Measurements from ENCODE around the gene CCNC. TPM values are rescaled to one million over a fixed set of nuclear protein-coding genes. Genes with fewer than 3 reads are reported as not detected.

Gene CCNC, protein sequence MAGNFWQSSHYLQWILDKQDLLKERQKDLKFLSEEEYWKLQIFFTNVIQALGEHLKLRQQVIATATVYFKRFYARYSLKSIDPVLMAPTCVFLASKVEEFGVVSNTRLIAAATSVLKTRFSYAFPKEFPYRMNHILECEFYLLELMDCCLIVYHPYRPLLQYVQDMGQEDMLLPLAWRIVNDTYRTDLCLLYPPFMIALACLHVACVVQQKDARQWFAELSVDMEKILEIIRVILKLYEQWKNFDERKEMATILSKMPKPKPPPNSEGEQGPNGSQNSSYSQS
- polyA plus RNA-seq (2012; ENCODE audit: missing spikeins): 81.0 TPM

DNA sequence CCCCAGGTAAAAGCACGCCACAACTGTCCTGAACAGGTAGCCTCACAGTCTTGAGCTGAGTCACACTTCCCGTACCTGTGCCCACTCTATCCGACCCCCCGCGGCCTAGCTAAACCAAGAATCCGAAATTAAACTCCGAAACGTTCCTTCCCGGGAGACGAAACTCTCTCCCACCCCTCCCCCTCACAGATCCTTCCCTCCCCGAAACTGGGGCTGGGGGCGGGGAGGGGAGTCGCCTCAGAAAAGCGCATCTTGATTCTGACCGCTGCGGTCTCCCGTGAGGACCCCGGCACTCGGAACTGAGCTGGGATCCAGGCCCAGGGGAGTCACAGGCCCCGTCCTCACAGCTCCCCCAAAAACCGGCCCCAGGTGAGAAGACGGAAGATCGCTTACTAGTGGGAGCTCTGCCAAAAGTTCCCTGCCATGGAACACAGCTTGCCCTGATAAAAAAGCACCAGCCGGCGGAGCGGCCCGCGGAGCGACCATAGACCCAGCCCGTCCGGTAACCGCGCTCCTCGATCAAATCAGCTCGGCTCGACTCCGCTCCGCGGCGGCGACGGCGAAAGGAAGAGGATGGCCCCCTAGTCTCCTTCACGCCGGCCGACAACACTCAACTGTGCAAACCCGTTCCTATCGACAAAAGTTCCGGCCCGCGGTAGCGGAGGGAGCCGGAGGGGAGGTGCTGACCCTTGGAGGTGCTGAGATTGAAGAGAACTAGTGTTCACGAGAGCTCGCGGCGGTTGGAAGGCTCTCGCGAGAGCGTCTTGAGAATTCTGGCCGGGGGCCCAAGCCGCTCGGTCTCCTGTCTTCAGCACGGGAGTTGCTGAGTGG, at the start of gene CCNC:
Gene CCNC (minus strand): TSS at position 558 of the 831 bp plus-strand sequence. CDS start 133 bp downstream, at position 425.
- peak; percentile 98 for FAIRE-seq
- TF ChIP-seq TAF1 (IDR thresholded peaks at IDR 0.05; ENCODE audit: borderline replicate concordance, low read depth, low read length) (peak; percentile 98), POLR2A (IDR thresholded peaks at IDR 0.05; ENCODE audit: low read depth, low read length) (peak; percentile 97), POLR2AphosphoS5 (IDR thresholded peaks at IDR 0.05; ENCODE audit: low read depth, low read length) (peak; percentile 97)
- DNase-seq (ENCODE audit: insufficient read length): peak; percentile 78

DNA sequence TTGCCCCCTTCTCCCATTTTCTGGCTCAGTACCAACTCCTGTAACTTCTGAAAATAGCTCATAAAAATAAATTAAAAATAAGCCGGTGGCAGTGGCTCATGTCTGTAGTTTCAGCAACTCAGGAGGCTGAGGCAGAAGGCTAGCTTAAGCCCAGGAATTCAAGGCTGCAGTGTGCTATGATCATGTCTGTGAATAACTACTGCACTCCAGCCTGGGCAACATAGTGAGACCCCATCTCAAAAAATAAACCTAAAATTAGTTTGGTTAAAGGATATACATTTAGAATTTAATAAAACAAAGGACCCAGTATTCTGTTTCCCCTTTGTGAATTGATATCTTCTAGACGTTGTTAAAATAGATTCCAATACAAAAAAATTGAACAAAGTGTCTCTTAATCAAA, 48.7 kb upstream of the CCNC start:
- no peak for FAIRE-seq
- TF ChIP-seq POLR2AphosphoS5 (IDR thresholded peaks at IDR 0.05; ENCODE audit: low read depth, low read length): no peak
- no peak for TF ChIP-seq TAF1 (IDR thresholded peaks at IDR 0.05; ENCODE audit: borderline replicate concordance, low read depth, low read length)

DNA sequence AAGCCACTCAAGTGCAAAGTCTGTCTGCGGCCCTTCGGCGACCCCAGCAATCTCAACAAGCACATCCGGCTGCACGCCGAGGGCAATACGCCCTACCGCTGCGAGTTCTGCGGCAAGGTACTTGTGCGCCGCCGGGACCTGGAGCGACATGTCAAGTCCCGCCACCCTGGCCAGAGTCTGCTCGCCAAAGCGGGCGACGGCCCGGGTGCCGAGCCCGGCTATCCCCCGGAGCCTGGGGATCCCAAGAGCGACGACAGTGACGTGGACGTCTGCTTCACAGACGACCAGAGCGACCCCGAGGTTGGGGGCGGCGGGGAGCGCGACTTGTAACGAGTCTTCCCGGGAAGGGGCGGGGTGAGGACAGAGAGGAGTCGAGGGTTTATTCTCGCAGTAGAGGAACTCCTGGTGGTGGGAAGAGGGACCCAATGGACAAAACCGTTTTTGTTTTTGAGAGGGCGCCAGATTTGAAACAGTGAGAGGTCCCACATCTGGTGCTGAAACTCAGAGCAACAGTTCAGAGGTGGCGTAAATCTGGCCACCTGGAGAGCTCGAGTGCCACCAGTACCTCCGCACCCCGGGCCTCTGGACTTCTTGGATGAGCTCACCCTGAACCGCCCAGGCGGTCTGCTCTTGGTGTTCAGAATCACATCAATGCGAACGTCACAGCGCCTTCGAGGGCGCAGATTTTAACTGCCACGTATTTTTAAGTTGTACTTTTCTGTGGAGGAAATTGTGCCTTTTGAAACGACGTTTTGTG, 46.1 kb upstream of the CCNC start:
- FAIRE-seq: peak; percentile 67
- DNase-seq (ENCODE audit: insufficient read length): no peak
- no peak for TF ChIP-seq TAF1 (IDR thresholded peaks at IDR 0.05; ENCODE audit: borderline replicate concordance, low read depth, low read length)
- no peak for TF ChIP-seq POLR2AphosphoS5 (IDR thresholded peaks at IDR 0.05; ENCODE audit: low read depth, low read length)
- no peak for TF ChIP-seq POLR2A (IDR thresholded peaks at IDR 0.05; ENCODE audit: low read depth, low read length)

More for the DNA sequence above, 48.7 kb upstream of the CCNC start:
- DNase-seq (ENCODE audit: insufficient read length): no peak

DNA sequence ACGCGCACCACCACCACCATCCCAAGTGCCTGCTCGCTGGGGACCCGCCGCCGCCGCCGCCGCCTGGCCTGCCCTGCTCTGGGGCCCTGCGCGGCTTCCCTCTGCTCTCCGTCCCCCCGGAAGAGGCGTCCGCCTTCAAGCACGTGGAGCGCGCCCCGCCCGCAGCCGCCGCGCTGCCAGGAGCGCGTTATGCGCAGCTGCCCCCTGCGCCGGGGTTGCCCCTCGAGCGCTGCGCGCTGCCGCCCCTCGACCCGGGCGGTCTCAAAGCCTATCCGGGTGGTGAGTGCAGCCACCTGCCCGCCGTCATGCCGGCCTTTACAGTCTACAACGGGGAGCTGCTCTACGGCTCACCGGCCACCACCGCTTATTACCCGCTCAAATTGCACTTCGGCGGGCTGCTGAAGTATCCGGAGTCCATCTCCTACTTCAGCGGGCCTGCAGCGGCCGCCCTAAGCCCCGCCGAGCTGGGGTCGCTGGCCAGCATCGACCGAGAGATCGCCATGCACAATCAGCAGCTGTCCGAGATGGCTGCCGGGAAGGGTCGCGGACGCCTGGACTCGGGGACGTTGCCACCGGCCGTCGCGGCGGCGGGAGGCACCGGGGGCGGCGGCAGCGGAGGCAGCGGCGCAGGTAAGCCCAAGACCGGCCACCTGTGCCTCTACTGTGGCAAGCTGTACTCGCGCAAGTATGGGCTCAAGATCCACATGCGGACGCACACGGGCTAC, 45.4 kb upstream of the CCNC start:
- FAIRE-seq (peak; percentile 40), DNase-seq (ENCODE audit: insufficient read length) (peak; percentile 44)
- TF ChIP-seq POLR2A (IDR thresholded peaks at IDR 0.05; ENCODE audit: low read depth, low read length) (no peak), POLR2AphosphoS5 (IDR thresholded peaks at IDR 0.05; ENCODE audit: low read depth, low read length) (no peak), TAF1 (IDR thresholded peaks at IDR 0.05; ENCODE audit: borderline replicate concordance, low read depth, low read length) (no peak)

DNA sequence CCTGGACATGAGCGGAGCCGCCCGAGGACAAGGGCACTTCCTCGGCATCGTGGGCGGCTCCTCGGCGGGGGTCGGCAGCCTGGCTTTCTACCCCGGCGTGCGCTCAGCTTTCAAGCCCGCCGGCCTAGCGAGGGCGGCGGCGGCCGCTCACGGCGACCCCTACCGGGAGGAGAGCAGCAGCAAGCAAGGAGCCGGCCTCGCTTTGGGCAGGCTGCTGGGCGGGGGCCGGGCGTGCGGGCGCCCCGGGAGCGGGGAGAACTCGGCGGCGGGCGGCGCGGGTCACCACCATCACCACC, 44.9 kb upstream of the CCNC start:
- TF ChIP-seq POLR2AphosphoS5 (IDR thresholded peaks at IDR 0.05; ENCODE audit: low read depth, low read length) (no peak), TAF1 (IDR thresholded peaks at IDR 0.05; ENCODE audit: borderline replicate concordance, low read depth, low read length) (no peak), POLR2A (IDR thresholded peaks at IDR 0.05; ENCODE audit: low read depth, low read length) (no peak)

DNA sequence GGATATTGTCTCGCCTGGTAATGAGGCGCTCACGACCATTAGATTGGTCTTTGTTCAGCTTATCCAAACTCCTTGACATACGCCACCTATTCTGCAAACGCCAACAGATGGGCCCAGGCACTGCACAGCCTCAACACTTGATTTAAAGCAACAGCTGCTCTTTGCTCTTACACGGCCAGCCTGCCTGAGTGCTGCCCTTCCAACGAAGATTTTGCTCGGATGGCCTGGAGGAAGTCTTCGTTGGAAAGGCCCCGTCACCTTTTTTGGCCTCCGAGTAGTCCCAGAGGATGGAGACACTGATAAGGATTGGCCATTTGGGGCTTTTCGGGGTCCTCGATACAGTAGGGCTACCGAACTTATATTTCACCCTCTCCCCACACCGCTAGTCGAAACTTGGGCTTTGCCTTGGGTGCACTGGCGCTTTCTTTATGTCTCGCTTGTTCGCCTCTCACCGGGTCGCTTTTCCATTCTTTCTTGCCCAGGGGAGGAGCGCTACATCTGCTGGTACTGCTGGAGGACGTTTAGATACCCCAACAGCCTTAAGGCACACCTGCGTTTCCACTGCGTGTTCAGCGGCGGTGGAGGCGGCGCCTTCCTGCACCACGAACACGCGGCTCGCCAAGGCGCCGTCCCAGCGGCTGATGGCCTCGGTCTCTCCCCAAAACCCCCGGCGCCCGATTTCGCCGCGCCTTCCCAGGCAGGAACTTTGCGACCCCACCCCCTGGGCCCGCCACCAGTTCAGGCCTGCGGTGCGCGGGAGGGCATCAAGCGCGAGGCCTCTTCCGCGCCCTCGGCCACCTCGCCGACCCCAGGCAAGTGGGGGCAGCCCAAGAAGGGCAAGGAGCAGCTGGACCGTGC, 44.3 kb upstream of the CCNC start:
- FAIRE-seq (no peak), DNase-seq (ENCODE audit: insufficient read length) (no peak)
- TF ChIP-seq POLR2A (IDR thresholded peaks at IDR 0.05; ENCODE audit: low read depth, low read length) (no peak), TAF1 (IDR thresholded peaks at IDR 0.05; ENCODE audit: borderline replicate concordance, low read depth, low read length) (no peak), POLR2AphosphoS5 (IDR thresholded peaks at IDR 0.05; ENCODE audit: low read depth, low read length) (no peak)

More for the DNA sequence above, 44.9 kb upstream of the CCNC start:
- DNase-seq (ENCODE audit: insufficient read length) (peak; percentile 46), FAIRE-seq (no peak)

DNA sequence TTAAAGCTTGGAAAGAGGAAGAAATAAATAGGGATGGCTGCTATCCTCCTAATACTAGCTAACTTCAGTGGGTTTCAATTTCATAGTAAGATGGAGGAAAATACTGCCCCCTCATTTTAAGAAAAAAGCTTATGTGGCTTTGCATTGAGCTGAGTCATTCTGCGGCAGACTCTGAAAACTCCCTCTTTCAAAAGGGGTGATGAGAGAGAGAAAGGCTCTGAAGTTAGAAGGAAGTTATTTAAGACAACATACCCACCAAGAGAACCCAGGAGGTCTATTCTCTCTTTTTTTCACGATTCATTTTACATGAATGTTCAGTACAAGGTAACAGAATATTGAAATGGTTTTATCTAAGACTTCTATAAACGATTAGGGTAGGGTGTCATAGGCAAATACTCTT, 42.7 kb upstream of the CCNC start:
- DNase-seq (ENCODE audit: insufficient read length) (no peak), FAIRE-seq (peak; percentile 84)
- TF ChIP-seq POLR2A (IDR thresholded peaks at IDR 0.05; ENCODE audit: low read depth, low read length): no peak
- TF ChIP-seq TAF1 (IDR thresholded peaks at IDR 0.05; ENCODE audit: borderline replicate concordance, low read depth, low read length): no peak
- no peak for TF ChIP-seq POLR2AphosphoS5 (IDR thresholded peaks at IDR 0.05; ENCODE audit: low read depth, low read length)

DNA sequence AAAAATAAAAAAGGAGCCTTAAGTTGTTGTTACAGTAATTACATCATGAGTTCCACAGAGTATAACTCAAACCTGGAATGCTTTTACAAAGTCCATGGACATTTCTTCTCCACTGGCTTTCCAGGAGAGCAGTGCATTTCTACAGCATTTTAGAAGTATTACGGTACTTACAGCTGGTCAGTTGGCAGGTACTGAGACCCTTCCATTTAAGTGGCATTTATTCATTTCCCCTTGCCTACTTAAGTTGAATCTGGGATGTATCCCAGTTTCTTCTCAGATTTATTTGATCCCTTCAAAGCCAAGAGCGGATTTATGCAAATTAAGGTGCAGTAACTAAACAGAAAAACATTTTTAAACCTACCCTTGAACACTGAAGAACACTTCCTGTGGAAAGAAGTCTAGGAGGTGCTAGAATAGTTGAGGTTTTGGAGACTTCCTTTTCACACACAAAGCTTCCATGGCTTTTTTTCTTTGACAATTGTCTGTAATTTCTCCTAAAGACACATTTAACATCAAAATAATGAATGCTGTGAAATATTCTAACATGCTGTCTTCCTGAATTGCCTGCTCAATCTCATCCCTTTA, 41.5 kb upstream of the CCNC start:
- DNase-seq (ENCODE audit: insufficient read length): no peak
- TF ChIP-seq POLR2A (IDR thresholded peaks at IDR 0.05; ENCODE audit: low read depth, low read length) (no peak), TAF1 (IDR thresholded peaks at IDR 0.05; ENCODE audit: borderline replicate concordance, low read depth, low read length) (no peak), POLR2AphosphoS5 (IDR thresholded peaks at IDR 0.05; ENCODE audit: low read depth, low read length) (no peak)
- FAIRE-seq: peak; percentile 27

DNA sequence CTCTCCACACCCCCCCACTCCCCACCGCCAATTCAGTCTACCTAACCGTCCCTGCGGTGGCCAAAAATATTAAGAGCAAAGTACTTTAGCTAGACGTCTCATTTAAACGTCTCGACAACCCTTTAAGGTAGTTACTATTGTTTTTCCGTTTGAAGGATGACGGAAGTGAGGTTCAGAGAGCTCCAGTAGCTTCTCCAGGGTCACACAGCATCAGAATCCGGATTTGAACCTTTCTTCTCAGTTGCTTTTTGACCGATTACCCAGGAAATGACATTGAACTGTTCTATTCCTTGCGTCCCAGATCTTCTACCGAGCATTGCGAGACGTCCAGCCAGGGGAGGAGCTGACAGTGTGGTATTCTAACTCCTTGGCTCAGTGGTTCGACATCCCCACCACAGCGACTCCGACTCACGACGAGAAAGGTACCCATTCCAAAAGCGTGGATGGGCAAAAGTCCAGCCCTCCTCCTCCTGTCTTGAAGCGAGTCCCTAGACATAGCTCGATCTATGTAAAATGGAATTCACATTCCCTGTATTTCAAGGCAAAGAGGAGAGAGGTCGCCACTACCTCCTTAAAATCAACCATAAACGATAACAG, 40.5 kb upstream of the CCNC start:
- DNase-seq (ENCODE audit: insufficient read length) (no peak), FAIRE-seq (peak; percentile 36)
- no peak for TF ChIP-seq POLR2A (IDR thresholded peaks at IDR 0.05; ENCODE audit: low read depth, low read length)
- no peak for TF ChIP-seq POLR2AphosphoS5 (IDR thresholded peaks at IDR 0.05; ENCODE audit: low read depth, low read length)
- TF ChIP-seq TAF1 (IDR thresholded peaks at IDR 0.05; ENCODE audit: borderline replicate concordance, low read depth, low read length): no peak
